ENCODE data around the gene COMMD4.
A peak's percentile ranks its signal among the peaks of the same experiment; 100 is the strongest.

Gene COMMD4

DNA sequence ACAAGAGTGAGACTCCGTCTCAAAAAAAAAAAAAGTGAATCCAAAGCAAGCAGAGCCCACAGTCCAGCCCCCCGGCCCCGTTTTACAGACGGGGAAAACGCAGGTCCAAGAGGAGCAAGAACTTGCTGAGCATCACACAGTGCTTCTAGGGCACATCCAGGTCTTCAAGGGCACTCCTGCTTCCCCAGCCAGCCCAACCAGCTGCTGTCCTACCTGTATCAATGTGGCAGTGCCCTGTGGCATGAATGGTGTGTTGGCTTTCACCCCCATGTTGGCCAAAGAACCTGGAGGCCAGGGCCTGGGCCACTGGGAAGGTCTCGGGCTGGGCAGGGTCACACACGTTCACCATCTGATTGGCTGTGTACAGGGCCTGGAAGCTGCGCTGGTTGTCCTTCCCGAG lies 27.9 kb downstream of the COMMD4 start:
- TF ChIP-seq, protein P1, sequence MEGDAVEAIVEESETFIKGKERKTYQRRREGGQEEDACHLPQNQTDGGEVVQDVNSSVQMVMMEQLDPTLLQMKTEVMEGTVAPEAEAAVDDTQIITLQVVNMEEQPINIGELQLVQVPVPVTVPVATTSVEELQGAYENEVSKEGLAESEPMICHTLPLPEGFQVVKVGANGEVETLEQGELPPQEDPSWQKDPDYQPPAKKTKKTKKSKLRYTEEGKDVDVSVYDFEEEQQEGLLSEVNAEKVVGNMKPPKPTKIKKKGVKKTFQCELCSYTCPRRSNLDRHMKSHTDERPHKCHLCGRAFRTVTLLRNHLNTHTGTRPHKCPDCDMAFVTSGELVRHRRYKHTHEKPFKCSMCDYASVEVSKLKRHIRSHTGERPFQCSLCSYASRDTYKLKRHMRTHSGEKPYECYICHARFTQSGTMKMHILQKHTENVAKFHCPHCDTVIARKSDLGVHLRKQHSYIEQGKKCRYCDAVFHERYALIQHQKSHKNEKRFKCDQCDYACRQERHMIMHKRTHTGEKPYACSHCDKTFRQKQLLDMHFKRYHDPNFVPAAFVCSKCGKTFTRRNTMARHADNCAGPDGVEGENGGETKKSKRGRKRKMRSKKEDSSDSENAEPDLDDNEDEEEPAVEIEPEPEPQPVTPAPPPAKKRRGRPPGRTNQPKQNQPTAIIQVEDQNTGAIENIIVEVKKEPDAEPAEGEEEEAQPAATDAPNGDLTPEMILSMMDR (conservative IDR thresholded peaks at IDR 0.05; ENCODE audit: low read depth, low read length), result no peak
- no peak for DNase-seq (ENCODE audit: low read depth)
- H3K4me3 ChIP-seq (ENCODE audit: low read depth, low read length), result no peak overlapping the region

DNA sequence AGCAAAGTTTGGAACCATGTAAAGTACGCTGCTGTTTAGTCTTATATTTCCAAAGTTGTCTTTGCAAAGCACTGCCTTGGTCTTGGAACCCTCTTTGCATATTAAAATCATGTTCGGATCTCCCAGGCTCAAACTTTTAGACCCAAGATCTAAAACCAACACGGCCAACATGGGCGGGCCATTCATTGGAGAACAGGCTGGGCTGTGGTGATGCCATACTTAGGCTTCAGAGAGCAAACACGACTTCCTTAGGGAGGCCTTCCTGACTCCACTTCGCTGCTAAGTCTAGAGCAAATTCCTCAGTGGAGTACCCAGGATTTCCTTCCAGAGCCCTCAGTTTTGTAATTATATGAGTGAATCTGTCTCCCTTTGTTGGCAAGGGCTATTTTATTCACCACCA lies 29.0 kb downstream of the COMMD4 start:
- TF ChIP-seq, protein P1 (conservative IDR thresholded peaks at IDR 0.05; ENCODE audit: low read depth, low read length), result no peak
- no peak for DNase-seq (ENCODE audit: low read depth)
- H3K4me3 ChIP-seq (ENCODE audit: low read depth, low read length), result no peak overlapping the region

DNA sequence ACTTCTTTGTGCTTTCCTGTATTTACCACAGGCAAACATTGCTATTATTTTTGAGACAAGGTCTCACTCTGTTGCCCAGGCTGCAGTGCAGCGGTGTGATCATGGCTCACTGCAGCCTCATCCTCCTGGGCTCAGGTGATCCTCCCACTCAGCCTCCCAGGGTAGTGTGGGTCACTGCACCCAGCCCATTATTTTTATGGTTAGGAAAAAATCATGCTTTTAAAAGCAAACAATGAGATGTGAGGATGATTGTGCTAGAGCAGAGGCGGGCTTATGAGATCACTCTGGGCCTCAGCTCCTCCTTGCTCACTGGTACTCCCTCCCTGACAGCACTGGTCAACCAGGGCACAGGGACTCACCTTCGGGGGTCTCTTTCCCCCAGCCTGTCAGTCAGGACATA lies 30.3 kb downstream of the COMMD4 start:
- TF ChIP-seq, protein P1 (conservative IDR thresholded peaks at IDR 0.05; ENCODE audit: low read depth, low read length), result no peak
- no peak overlapping the region for H3K4me3 ChIP-seq (ENCODE audit: low read depth, low read length)
- no peak for DNase-seq (ENCODE audit: low read depth)

DNA sequence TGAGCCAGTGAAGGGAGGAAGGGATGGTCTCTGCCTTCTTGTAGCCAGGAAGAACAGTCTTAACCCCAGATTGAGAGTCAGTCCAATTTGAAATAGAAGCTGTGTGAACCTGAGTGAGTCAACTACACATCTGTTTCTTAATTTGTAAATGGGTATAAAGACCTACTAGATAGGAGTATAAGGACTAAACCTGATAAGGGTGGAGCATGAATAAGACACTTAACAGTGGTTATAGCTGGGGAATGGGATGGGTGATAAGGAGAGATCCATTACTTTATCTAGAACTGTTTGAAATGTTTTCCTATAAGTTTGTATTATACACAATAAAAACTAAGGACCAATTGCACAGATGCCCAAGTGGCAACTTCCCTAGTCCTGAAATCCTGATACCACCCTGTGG lies 31.1 kb downstream of the COMMD4 start:
- no peak overlapping the region for H3K4me3 ChIP-seq (ENCODE audit: low read depth, low read length)
- no peak for DNase-seq (ENCODE audit: low read depth)
- TF ChIP-seq, protein P1 (conservative IDR thresholded peaks at IDR 0.05; ENCODE audit: low read depth, low read length), result no peak

DNA sequence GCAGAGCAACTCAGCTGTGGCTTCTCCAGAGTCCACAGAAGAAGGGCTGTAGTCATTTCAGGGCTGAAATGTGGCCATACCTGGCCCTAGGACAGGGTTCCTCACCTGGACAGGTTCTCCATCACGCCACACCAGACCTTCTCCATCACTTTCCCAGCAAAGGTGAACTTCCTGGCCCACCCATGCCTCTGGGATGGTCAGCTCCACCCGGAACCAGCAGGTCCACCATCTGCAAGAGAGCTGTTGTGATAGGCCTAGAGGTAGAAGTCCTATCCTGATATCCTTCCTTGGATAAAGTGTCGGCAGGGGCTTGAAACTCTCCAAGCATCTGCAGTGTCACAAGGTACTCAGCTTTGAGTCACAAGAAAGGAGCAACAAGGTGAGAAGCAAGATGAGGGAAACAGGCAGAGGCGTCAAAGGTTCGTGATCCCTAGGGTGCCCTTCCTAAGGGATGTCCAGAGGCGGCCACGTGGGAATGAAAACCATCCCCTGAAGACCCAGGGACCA lies 31.6 kb downstream of the COMMD4 start:
- H3K4me3 ChIP-seq (ENCODE audit: low read depth, low read length), result peak overlapping the region; percentile 74
- TF ChIP-seq, protein P1 (conservative IDR thresholded peaks at IDR 0.05; ENCODE audit: low read depth, low read length), result no peak
- no peak for DNase-seq (ENCODE audit: low read depth)

DNA sequence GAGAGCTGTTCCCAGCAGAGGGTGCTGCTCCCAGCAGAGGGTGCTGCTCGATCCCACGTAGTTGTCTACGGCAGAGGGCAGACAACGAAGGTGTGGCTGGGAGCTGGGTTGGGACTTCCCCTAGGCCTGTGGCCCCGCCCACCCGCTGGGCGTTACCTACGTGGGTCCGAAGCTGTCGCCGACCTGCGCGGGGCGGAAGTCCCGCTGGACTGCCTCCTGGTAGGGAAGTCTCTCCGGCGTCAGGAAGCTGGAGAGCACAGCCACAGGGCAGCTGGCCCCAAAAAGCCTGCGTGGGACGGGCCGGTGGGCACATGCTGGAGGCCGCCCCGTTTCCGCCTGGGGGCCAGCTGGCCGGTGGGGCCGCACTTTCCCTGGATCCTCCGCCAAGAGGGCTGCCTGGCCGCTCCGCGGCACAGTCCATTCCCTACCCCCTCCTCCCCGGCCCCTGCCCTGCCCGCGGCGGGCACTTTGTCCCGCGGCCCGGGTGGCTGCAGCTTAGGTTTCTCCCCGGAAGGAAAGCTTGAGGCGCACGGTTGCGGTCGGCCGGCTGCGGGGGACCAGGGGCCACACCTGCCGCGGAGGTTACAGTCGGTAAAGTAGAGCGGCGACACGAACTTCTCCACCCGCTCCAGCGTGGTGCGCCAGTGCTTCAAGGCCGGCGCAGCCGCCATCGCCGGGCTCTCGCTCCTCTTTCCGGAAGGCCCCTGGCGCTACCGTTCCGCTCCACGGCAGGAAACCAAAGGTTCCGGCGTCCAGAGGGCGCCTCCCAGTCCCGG lies 32.2 kb downstream of the COMMD4 start, which contains the start of gene MAN2C1:
Gene MAN2C1, minus strand, starts transcription at position 695 of the 776 bp plus-strand sequence. Its CDS starts 24 bp downstream, at position 671.
- peak; percentile 98 for DNase-seq (ENCODE audit: low read depth)
- TF ChIP-seq, protein P1 (conservative IDR thresholded peaks at IDR 0.05; ENCODE audit: low read depth, low read length), result peak; percentile 84
- peak within 1 kb of the TSS; percentile 74 for H3K4me3 ChIP-seq (ENCODE audit: low read depth, low read length)

All from choroid plexus epithelial cell (primary cell).